Naive thymus-derived CD8-positive, alpha-beta T cell (primary cell): ENCODE data around the gene CCDC40. TPM values are rescaled to one million over a fixed set of nuclear protein-coding genes. Genes with fewer than 3 reads are reported as not detected.

ENCODE experiments used
- ATAC-seq, 2 donors: fragments of 150-1000 bp; cut with Tn5 transposase in 1 of 2; sonication (Bioruptor Pico), chemical (Tn5 transposase) in 1 of 2; 1 replicate in 1 of 2; 2 replicates in 1 of 2; pipeline ENCODE4 v1.10.0; 2021; ENCODE audit warnings: mild to moderate bottlenecking in 2 of 2, moderate library complexity in 2 of 2
- POLR2A ChIA-PET: fragments of 350-600 bp; sonication (Branson Sonifier 250); formaldehyde crosslinking; loops from one replicate; lab custom pipeline; 2021; ENCODE audit warnings: antibody characterized with exemption; lab: Charles Lee
- DNase-seq, 10 donors: peaks; one replicate each; pipeline versions ENCODE4 v3.0.0 to v3.0.0-alpha.2; 2020 to 2022
- H3K27ac Mint-ChIP-seq, 10 donors: one replicate each; pipeline ENCODE4 v1.8.0; 2020 to 2022; ENCODE audit warnings: mild to moderate bottlenecking in 10 of 10, mixed read lengths in 10 of 10, moderate library complexity in 4 of 10, inconsistent platforms in 1 of 10
- H3K27me3 Mint-ChIP-seq, 5 donors: one replicate each; pipeline ENCODE4 v1.8.0; 2021 to 2022; ENCODE audit warnings: mixed read lengths in 5 of 5
- H3K36me3 Mint-ChIP-seq, 3 donors: one replicate each; pipeline ENCODE4 v1.8.0; 2020 to 2022; ENCODE audit warnings: mixed read lengths in 3 of 3, mild to moderate bottlenecking in 2 of 3, inconsistent platforms in 1 of 3
- H3K4me1 Mint-ChIP-seq, 4 donors: one replicate each; pipeline ENCODE4 v1.8.0; 2021 to 2022; ENCODE audit warnings: mixed read lengths in 4 of 4
- H3K4me3 Mint-ChIP-seq, 10 donors: one replicate each; pipeline ENCODE4 v1.8.0; 2020 to 2022; ENCODE audit warnings: mild to moderate bottlenecking in 10 of 10, mixed read lengths in 10 of 10, moderate library complexity in 6 of 10, inconsistent platforms in 1 of 10
- H3K9me3 Mint-ChIP-seq, 9 donors: one replicate each; pipeline ENCODE4 v1.8.0; 2020 to 2022; ENCODE audit warnings: mixed read lengths in 9 of 9, mild to moderate bottlenecking in 3 of 9, inconsistent platforms in 1 of 9, moderate library complexity in 1 of 9
- polyA plus RNA-seq, 3 donors: library from polyadenylated mRNA; unstranded; fragments of 300-500 nt; fragmentation: Illumina TruSeq; gene quantifications; one replicate each; pipeline ENCODE4 v1.2.3, GENCODE V29; 2021
- total RNA-seq, 8 experiments: library from RNA in 2 of 8; stranded (reverse) in 2 of 8; gene quantifications; one replicate each; pipeline ENCODE4 v1.2.3 and lab custom pipeline; 2021 to 2026

The CCDC40 gene
- total and polyA plus RNA-seq, 5 experiments from 2014 or later, result 0.37 to 4.8 (median 4.2) TPM; not detected in 2

- DNase-seq (peak in 1 of 10 donors; percentile 58), ATAC-seq (no peak)
- Mint-ChIP-seq H3K27ac (no peak overlapping the region), H3K36me3 (peaks cover 0 to 7% (median 2%) of the 10 kb centered on the region in 3 donors), H3K4me1 (no peaks in the 10 kb centered on the region), H3K9me3 (peaks cover 0 to 12% (median 6%) of the 10 kb centered on the region in 9 donors), H3K27me3 (no peaks in the 10 kb centered on the region), H3K4me3 (no peak overlapping the region)
- POLR2A ChIA-PET, result interaction anchor here (2.0 kb wide), 1 partner anchor 10 kb away, joined by 5 read pairs; the partner anchor contains the start of gene GAA
Measured at GRCh38 chr17:80111702-80112470, 75.4 kb downstream of the CCDC40 start.

DNA sequence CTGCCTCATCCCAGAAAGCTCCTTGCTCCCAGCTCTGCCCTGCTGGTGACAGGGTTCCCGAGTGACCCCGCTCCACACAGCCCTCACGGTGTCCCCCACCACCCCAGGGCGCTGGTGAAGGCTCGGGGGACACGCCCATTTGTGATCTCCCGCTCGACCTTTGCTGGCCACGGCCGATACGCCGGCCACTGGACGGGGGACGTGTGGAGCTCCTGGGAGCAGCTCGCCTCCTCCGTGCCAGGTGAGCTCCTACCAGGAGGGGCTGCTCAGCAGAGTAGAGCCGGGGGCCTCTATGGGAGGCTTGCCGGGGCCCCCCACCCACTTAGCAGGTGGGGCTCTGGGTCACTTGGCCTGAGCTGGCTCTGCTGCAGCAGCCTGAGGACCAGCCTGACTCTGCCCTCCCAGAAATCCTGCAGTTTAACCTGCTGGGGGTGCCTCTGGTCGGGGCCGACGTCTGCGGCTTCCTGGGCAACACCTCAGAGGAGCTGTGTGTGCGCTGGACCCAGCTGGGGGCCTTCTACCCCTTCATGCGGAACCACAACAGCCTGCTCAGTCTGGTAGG, 76.1 kb downstream of the CCDC40 start:
- Mint-ChIP-seq H3K4me3 (no peak overlapping the region), H3K27ac (no peak overlapping the region), H3K9me3 (peaks cover 0 to 12% (median 6%) of the 10 kb centered on the region in 9 donors), H3K4me1 (no peaks in the 10 kb centered on the region), H3K27me3 (no peaks in the 10 kb centered on the region), H3K36me3 (peaks cover 0 to 7% (median 2%) of the 10 kb centered on the region in 3 donors)
- DNase-seq, result no peak
- POLR2A ChIA-PET, result interaction anchor here (2.0 kb wide), 1 partner anchor 11 kb away, joined by 5 read pairs; the partner anchor contains the start of gene GAA
- ATAC-seq, result no peak

DNA sequence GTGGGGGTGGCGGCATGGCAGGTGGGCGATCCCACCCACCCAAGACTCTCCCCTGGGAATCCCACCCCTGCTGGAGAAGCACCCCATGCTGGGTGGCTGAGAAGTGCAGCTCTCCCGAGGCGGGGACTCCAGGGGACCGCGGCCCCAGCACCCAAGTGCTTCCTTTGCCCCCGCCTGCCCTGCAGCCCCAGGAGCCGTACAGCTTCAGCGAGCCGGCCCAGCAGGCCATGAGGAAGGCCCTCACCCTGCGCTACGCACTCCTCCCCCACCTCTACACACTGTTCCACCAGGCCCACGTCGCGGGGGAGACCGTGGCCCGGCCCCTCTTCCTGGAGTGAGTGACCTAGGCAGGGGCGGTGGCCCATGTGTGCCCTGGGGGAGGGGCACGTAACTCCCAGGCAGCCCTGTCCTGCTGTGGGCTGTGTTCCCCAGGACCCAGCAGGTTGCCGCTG, 76.6 kb downstream of the CCDC40 start:
- no peaks in the 10 kb centered on the region for H3K27me3 Mint-ChIP-seq
- DNase-seq (no peak), ATAC-seq (no peak)
- H3K36me3 Mint-ChIP-seq, result peaks cover 0 to 7% (median 2%) of the 10 kb centered on the region in 3 donors
- peaks cover 0 to 12% (median 6%) of the 10 kb centered on the region in 9 donors for H3K9me3 Mint-ChIP-seq
- POLR2A ChIA-PET, result interaction anchor here (2.0 kb wide), 1 partner anchor 12 kb away, joined by 5 read pairs; the partner anchor contains the start of gene GAA
- H3K4me1 Mint-ChIP-seq, result no peaks in the 10 kb centered on the region
- H3K27ac Mint-ChIP-seq, result no peak overlapping the region
- no peak overlapping the region for H3K4me3 Mint-ChIP-seq

- H3K27ac Mint-ChIP-seq, result peak overlapping the region in 2 of 10 donors; percentile 2 to 23
- no peak for DNase-seq
- no peak for ATAC-seq
- H3K4me1 Mint-ChIP-seq, result no peaks in the 10 kb centered on the region
- peak overlapping the region in 1 of 10 donors; percentile 1 for H3K4me3 Mint-ChIP-seq
- POLR2A ChIA-PET, result no interaction called here
- no peaks in the 10 kb centered on the region for H3K27me3 Mint-ChIP-seq
- peaks cover 0 to 12% (median 6%) of the 10 kb centered on the region in 9 donors for H3K9me3 Mint-ChIP-seq
- peaks cover 0 to 7% (median 2%) of the 10 kb centered on the region in 3 donors for H3K36me3 Mint-ChIP-seq
Measured at GRCh38 chr17:80114758-80115157, 78.3 kb downstream of the CCDC40 start.

- Mint-ChIP-seq H3K4me3 (no peak overlapping the region), H3K27me3 (no peaks in the 10 kb centered on the region), H3K36me3 (peaks cover 0 to 7% (median 2%) of the 10 kb centered on the region in 3 donors), H3K27ac (peak overlapping the region in 1 of 10 donors; percentile 0), H3K9me3 (peaks cover 0 to 12% (median 6%) of the 10 kb centered on the region in 9 donors), H3K4me1 (no peaks in the 10 kb centered on the region)
- DNase-seq (no peak), ATAC-seq (no peak)
- POLR2A ChIA-PET, result no interaction called here
Measured at GRCh38 chr17:80115159-80115558, 78.7 kb downstream of the CCDC40 start.

- Mint-ChIP-seq H3K4me3 (no peak overlapping the region), H3K27ac (no peak overlapping the region), H3K4me1 (no peaks in the 10 kb centered on the region), H3K36me3 (peaks cover 0 to 7% (median 2%) of the 10 kb centered on the region in 3 donors), H3K9me3 (peaks cover 0 to 12% (median 6%) of the 10 kb centered on the region in 9 donors), H3K27me3 (no peaks in the 10 kb centered on the region)
- ATAC-seq, result no peak
- no peak for DNase-seq
- POLR2A ChIA-PET, result interaction anchor here (0.7 kb wide), 1 partner anchor 15 kb away, joined by 3 read pairs; the partner anchor contains the start of gene GAA
Measured at GRCh38 chr17:80116276-80116920, 80.0 kb downstream of the CCDC40 start.

DNA sequence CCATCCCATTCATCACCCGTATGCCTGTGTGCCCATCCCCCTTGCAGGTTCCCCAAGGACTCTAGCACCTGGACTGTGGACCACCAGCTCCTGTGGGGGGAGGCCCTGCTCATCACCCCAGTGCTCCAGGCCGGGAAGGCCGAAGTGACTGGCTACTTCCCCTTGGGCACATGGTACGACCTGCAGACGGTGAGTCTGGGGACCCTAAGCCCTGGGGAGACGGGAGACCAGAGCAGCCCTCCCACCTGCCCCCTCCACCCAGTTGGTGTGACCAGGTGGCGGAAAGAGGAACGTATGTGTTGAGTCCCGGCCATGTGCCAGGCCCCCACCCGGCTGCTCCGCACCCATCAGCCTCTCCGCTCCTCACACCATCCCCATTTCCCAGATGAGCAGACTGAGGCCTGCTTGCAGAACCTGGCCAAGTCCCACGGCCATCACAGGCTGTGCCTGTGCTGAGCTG, 80.5 kb downstream of the CCDC40 start:
- no peak overlapping the region for H3K4me3 Mint-ChIP-seq
- H3K4me1 Mint-ChIP-seq, result no peaks in the 10 kb centered on the region
- POLR2A ChIA-PET, result interaction anchor here (0.7 kb wide), 1 partner anchor 15 kb away, joined by 3 read pairs; the partner anchor contains the start of gene GAA
- DNase-seq, result peak in 1 of 10 donors; percentile 59
- no peaks in the 10 kb centered on the region for H3K27me3 Mint-ChIP-seq
- H3K9me3 Mint-ChIP-seq, result peaks cover 0 to 12% (median 6%) of the 10 kb centered on the region in 9 donors
- ATAC-seq, result no peak
- H3K36me3 Mint-ChIP-seq, result peaks cover 0 to 7% (median 2%) of the 10 kb centered on the region in 3 donors
- H3K27ac Mint-ChIP-seq, result no peak overlapping the region

GRCh38 chr17:80117491-80118401, 81.3 kb downstream of the CCDC40 start:
- DNase-seq, result peak in 1 of 10 donors; percentile 61
- Mint-ChIP-seq H3K9me3 (peaks cover 0 to 12% (median 6%) of the 10 kb centered on the region in 9 donors), H3K27ac (no peak overlapping the region), H3K4me3 (no peak overlapping the region), H3K4me1 (no peaks in the 10 kb centered on the region), H3K27me3 (no peaks in the 10 kb centered on the region), H3K36me3 (peaks cover 0 to 7% (median 2%) of the 10 kb centered on the region in 3 donors)
- ATAC-seq, result no peak
- POLR2A ChIA-PET, result interaction anchor here (0.6 kb wide), 1 partner anchor 14 kb away, joined by 3 read pairs; no protein-coding TSS in a partner anchor

DNA sequence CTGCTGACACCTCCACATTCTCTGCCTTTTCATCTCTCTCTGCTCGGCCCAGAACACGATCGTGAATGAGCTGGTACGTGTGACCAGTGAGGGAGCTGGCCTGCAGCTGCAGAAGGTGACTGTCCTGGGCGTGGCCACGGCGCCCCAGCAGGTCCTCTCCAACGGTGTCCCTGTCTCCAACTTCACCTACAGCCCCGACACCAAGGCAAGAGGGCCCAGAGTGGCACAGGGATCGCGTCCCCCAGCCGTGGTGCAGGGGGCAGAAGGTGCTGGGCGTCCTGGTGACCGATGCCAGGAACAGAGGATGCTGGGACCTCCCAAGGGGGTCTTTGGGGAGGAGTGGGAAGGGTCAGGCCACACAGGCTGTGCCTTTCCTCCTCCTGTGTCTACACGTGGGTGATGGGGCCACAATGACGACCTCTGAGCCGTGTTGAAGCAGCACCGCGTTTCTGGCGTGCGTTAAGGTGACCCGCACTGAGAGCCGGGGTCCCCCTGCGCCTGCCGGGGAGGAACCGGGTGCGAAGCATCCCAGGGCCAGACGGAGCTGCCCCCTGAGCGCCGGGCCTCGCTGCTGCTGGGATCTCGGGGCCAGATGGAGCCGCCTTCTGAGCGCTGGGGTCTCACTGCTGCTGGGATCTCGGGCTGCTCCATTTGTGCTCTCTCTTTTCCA, 82.3 kb downstream of the CCDC40 start:
- Mint-ChIP-seq H3K9me3 (peaks cover 0 to 12% (median 6%) of the 10 kb centered on the region in 9 donors), H3K27ac (no peak overlapping the region), H3K27me3 (no peaks in the 10 kb centered on the region), H3K4me1 (no peaks in the 10 kb centered on the region), H3K36me3 (peaks cover 0 to 7% (median 2%) of the 10 kb centered on the region in 3 donors), H3K4me3 (no peak overlapping the region)
- DNase-seq, result no peak
- POLR2A ChIA-PET, result no interaction called here
- no peak for ATAC-seq

DNA sequence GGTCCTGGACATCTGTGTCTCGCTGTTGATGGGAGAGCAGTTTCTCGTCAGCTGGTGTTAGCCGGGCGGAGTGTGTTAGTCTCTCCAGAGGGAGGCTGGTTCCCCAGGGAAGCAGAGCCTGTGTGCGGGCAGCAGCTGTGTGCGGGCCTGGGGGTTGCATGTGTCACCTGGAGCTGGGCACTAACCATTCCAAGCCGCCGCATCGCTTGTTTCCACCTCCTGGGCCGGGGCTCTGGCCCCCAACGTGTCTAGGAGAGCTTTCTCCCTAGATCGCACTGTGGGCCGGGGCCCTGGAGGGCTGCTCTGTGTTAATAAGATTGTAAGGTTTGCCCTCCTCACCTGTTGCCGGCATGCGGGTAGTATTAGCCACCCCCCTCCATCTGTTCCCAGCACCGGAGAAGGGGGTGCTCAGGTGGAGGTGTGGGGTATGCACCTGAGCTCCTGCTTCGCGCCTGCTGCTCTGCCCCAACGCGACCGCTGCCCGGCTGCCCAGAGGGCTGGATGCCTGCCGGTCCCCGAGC, 82.9 kb downstream of the CCDC40 start:
- Mint-ChIP-seq H3K9me3 (peaks cover 0 to 12% (median 6%) of the 10 kb centered on the region in 9 donors), H3K27me3 (peaks cover 0 to 5% (median 2%) of the 10 kb centered on the region in 5 donors), H3K4me3 (no peak overlapping the region), H3K36me3 (peaks cover 0 to 7% (median 2%) of the 10 kb centered on the region in 3 donors), H3K27ac (no peak overlapping the region), H3K4me1 (no peaks in the 10 kb centered on the region)
- ATAC-seq, result no peak
- POLR2A ChIA-PET, result no interaction called here
- DNase-seq, result no peak

- Mint-ChIP-seq H3K4me1 (no peaks in the 10 kb centered on the region), H3K4me3 (no peak overlapping the region), H3K9me3 (peaks cover 0 to 10% (median 5%) of the 10 kb centered on the region in 9 donors), H3K27me3 (peaks cover 0 to 9% (median 2%) of the 10 kb centered on the region in 5 donors), H3K27ac (no peak overlapping the region), H3K36me3 (peaks cover 0 to 6% (median 2%) of the 10 kb centered on the region in 3 donors)
- ATAC-seq (no peak), DNase-seq (no peak)
- POLR2A ChIA-PET, result no interaction called here
Measured at GRCh38 chr17:80119839-80120238, 83.4 kb downstream of the CCDC40 start.
